GM12878 (cell line): ENCODE data around the gene BTG1. TPM values are rescaled to one million over a fixed set of nuclear protein-coding genes. Genes with fewer than 3 reads are reported as not detected.

Experiments used
- ATF7 ChIP-seq: fragments of 450-650 bp; IDR thresholded peaks from 2 replicates; pipeline ENCODE4 v1.6.1; 2016; ENCODE audit warnings: low read depth, mild to moderate bottlenecking
- BMI1 ChIP-seq: fragments of 450-650 bp; IDR thresholded peaks from 2 replicates; pipeline ENCODE4 v1.6.1; 2016; ENCODE audit warnings: mild to moderate bottlenecking, moderate library complexity, borderline replicate concordance
- CUX1 ChIP-seq: IDR thresholded peaks from 2 replicates; pipeline ENCODE4 v1.6.1; 2012; ENCODE audit warnings: improper control_type of control experiment, low read depth, low read length; ENCODE audit not compliant: insufficient replicate concordance
- DPF2 ChIP-seq: fragments of 450-650 bp; IDR thresholded peaks from 2 replicates; pipeline ENCODE4 v1.6.1; 2017; ENCODE audit warnings: mild to moderate bottlenecking
- EED ChIP-seq: sonication (generic); IDR thresholded peaks from 2 replicates; pipeline ENCODE4 v1.6.1; 2016; ENCODE audit warnings: antibody characterized with exemption, low read depth
- FOXM1 ChIP-seq: IDR thresholded peaks from 2 replicates; pipeline ENCODE4 v1.6.1; 2012; ENCODE audit warnings: low read depth, mild to moderate bottlenecking, inconsistent platforms, low read length, moderate library complexity
- GABPA ChIP-seq: IDR thresholded peaks from 2 replicates; pipeline ENCODE4 v1.6.1; 2014; ENCODE audit warnings: antibody characterized with exemption, low read depth, mild to moderate bottlenecking, inconsistent platforms
- HDAC2 ChIP-seq: fragments of 200-600 bp; sonication (generic); IDR thresholded peaks from 2 replicates; pipeline ENCODE4 v1.6.1; 2017
- NR2C1 ChIP-seq: fragments of 450-650 bp; IDR thresholded peaks from 2 replicates; pipeline ENCODE4 v1.6.1; 2017; ENCODE audit warnings: antibody characterized with exemption, mild to moderate bottlenecking, moderate library complexity
- POLR2AphosphoS5 ChIP-seq: IDR thresholded peaks from 2 replicates; pipeline ENCODE4 v1.6.1; 2011; ENCODE audit warnings: mild to moderate bottlenecking, low read length, inconsistent platforms
- RELA ChIP-seq: fragments of 450-650 bp; IDR thresholded peaks from 2 replicates; pipeline ENCODE4 v1.8.0; 2014; ENCODE audit warnings: borderline replicate concordance; ENCODE audit not compliant: partially characterized antibody
- SIN3A ChIP-seq: IDR thresholded peaks from 2 replicates; pipeline ENCODE4 v1.6.1; 2012; ENCODE audit warnings: low read depth, low read length, improper control_type of control experiment
- SKIL ChIP-seq: fragments of 450-650 bp; IDR thresholded peaks from 2 replicates; pipeline ENCODE4 v1.6.1; 2017; ENCODE audit warnings: mild to moderate bottlenecking, low read depth, inconsistent platforms; ENCODE audit not compliant: poor library complexity, severe bottlenecking
- SMAD1 ChIP-seq: fragments of 450-650 bp; IDR thresholded peaks from 2 replicates; pipeline ENCODE4 v1.6.1; 2018; ENCODE audit warnings: mild to moderate bottlenecking, low read depth; ENCODE audit not compliant: partially characterized antibody
- SMARCA5 ChIP-seq: fragments of 450-650 bp; IDR thresholded peaks from 2 replicates; pipeline ENCODE4 v1.6.1; 2017; ENCODE audit warnings: mild to moderate bottlenecking
- TAF1 ChIP-seq: IDR thresholded peaks from 2 replicates; pipeline ENCODE4 v1.6.1; 2011; ENCODE audit warnings: mild to moderate bottlenecking, low read depth, low read length, borderline replicate concordance
- TCF3 ChIP-seq: IDR thresholded peaks from 2 replicates; pipeline ENCODE4 v1.6.1; 2012; ENCODE audit warnings: low read depth, mild to moderate bottlenecking, low read length, borderline replicate concordance; ENCODE audit not compliant: insufficient read depth
- ZNF207 ChIP-seq: fragments of 450-650 bp; IDR thresholded peaks from 2 replicates; pipeline ENCODE4 v1.6.1; 2014; ENCODE audit warnings: antibody characterized with exemption, mild to moderate bottlenecking, borderline replicate concordance
- ZNF217 ChIP-seq: fragments of 450-650 bp; IDR thresholded peaks from 2 replicates; pipeline ENCODE4 v1.6.1; 2017; ENCODE audit warnings: antibody characterized with exemption, mild to moderate bottlenecking
- ZNF24 ChIP-seq: fragments of 450-650 bp; IDR thresholded peaks from 2 replicates; pipeline ENCODE4 v1.6.1; 2017; ENCODE audit warnings: antibody characterized with exemption, mild to moderate bottlenecking
- polyA plus RNA-seq, 11 experiments: library from polyadenylated mRNA; depleted of rRNA in 4 of 11; unstranded in 6 of 11; stranded (reverse) in 5 of 11; fragments of >200 nt; fragmentation: Nextera tagmentation in 4 of 11; fragmentation: Illumina TruSeq in 1 of 11; extraction: Ambion mirVana in 4 of 11; extraction: Trizol in 1 of 11; gene quantifications; 1 replicate in 1 of 11; 2 replicates in 10 of 11; pipeline versions ENCODE4 v1.2.1 to v1.2.3, GENCODE V29; 2011 to 2016; ENCODE audit warnings: inconsistent platforms in 2 of 11, missing spikeins in 2 of 11, low read depth in 1 of 11
- total RNA-seq, 4 experiments: library from RNA; depleted of rRNA in 3 of 4; stranded (reverse); fragments of >200 nt in 3 of 4; fragmentation: Illumina TruSeq in 1 of 4; extraction: Trizol in 1 of 4; gene quantifications; 2 replicates each; pipeline versions ENCODE4 v1.2.1 to v1.2.3, GENCODE V29; 2013 to 2021
- TF ChIP-seq, protein P1 (sequence below): IDR thresholded peaks from 2 replicates; pipeline ENCODE4 v1.6.1; 2012; ENCODE audit warnings: low read length, inconsistent platforms
- TF ChIP-seq, protein P2 (sequence below): IDR thresholded peaks from 2 replicates; pipeline ENCODE4 v1.6.1; 2011; ENCODE audit warnings: mild to moderate bottlenecking, low read depth, low read length, moderate library complexity; ENCODE audit not compliant: insufficient replicate concordance

Gene BTG1
- total and polyA plus RNA-seq, 10 of the 15 experiments (the other 5 are each of a cell fraction or from before 2014, with no cell fraction given) = 23.7 to 194 (median 56.4) TPM

GRCh38 chr12:92136965-92137721 lies 8.5 kb downstream of the BTG1 start (continued):
- peak; percentile 15 for TF ChIP-seq SKIL
- TF ChIP-seq ATF7 = peak; percentile 24; the same call in 1 of the 2 replicates
- no peak for TF ChIP-seq SMARCA5
- TF ChIP-seq HDAC2 = no peak
- TF ChIP-seq ZNF24 = no peak
- TF ChIP-seq RELA = no peak
- TF ChIP-seq GABPA = peak; percentile 26; the same call in 1 of the 2 replicates
- no peak for TF ChIP-seq SMAD1
- TF ChIP-seq CUX1 = no peak
- TF ChIP-seq, protein P1, sequence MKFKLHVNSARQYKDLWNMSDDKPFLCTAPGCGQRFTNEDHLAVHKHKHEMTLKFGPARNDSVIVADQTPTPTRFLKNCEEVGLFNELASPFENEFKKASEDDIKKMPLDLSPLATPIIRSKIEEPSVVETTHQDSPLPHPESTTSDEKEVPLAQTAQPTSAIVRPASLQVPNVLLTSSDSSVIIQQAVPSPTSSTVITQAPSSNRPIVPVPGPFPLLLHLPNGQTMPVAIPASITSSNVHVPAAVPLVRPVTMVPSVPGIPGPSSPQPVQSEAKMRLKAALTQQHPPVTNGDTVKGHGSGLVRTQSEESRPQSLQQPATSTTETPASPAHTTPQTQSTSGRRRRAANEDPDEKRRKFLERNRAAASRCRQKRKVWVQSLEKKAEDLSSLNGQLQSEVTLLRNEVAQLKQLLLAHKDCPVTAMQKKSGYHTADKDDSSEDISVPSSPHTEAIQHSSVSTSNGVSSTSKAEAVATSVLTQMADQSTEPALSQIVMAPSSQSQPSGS = 0 out of 2 replicates have a peak, but pooled peaks have one; percentile 26
- peak; percentile 49 for TF ChIP-seq FOXM1
- TF ChIP-seq ZNF217 = no peak
- TF ChIP-seq DPF2 = no peak
- no peak for TF ChIP-seq TAF1
- no peak for TF ChIP-seq NR2C1
- TF ChIP-seq, protein P2, sequence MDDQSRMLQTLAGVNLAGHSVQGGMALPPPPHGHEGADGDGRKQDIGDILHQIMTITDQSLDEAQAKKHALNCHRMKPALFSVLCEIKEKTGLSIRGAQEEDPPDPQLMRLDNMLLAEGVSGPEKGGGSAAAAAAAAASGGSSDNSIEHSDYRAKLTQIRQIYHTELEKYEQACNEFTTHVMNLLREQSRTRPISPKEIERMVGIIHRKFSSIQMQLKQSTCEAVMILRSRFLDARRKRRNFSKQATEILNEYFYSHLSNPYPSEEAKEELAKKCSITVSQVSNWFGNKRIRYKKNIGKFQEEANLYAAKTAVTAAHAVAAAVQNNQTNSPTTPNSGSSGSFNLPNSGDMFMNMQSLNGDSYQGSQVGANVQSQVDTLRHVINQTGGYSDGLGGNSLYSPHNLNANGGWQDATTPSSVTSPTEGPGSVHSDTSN = no peak
- TF ChIP-seq SIN3A = no peak
- 0 out of 2 replicates have a peak, but pooled peaks have one; percentile 14 for TF ChIP-seq POLR2AphosphoS5
- TF ChIP-seq BMI1 = no peak
- no peak for TF ChIP-seq EED
- TF ChIP-seq ZNF207 = no peak
- no peak for TF ChIP-seq TCF3
